LNCaP clone FGC (cell line): ENCODE data around the gene SLC7A6OS.

Experiments
- DNase-seq: peaks from one replicate; pipeline ENCODE4 v3.0.0-alpha.2; 2011; ENCODE audit warnings: low read depth
- H3K4me3 ChIP-seq: 2 replicates; pipeline ENCODE4 v1.5.1; 2011; ENCODE audit warnings: mild to moderate bottlenecking, low read depth, low read length, control low read depth
- CTCF ChIP-seq: IDR thresholded peaks from 2 replicates; pipeline ENCODE4 v1.5.1; 2012; ENCODE audit warnings: mild to moderate bottlenecking; ENCODE audit not compliant: control insufficient read depth, insufficient read depth; ENCODE audit errors: extremely low read depth

The SLC7A6OS gene

GRCh38 chr16:68345351-68345810, 34.6 kb upstream of the SLC7A6OS start:
- no peak overlapping the region for H3K4me3 ChIP-seq
- TF ChIP-seq CTCF = no peak
- no peak for DNase-seq

- no peak overlapping the region for H3K4me3 ChIP-seq
- no peak for DNase-seq
- TF ChIP-seq CTCF = no peak
Observed at GRCh38 chr16:68344252-68344651, 33.5 kb upstream of the SLC7A6OS start.

DNA sequence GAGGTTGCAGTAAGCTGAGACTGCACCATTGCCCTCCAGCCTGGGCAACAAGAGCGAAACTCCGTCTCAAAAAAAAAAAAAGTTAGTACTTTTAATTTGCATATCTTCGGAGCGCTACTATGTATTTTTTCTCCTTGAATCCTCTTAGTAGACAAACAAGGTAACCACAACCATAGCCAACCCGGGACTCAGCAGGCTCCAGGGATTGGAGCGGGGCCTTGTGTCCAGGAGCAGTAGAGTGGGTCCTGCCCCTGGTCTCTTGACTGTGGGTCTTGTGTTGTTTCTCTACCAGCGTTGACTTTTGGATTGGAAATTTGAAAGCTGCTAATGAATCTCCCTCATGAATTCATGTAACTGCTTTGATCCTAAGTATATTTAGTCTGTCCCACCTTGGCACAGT, 32.4 kb upstream of the SLC7A6OS start:
- no peak for TF ChIP-seq CTCF
- no peak for DNase-seq

GRCh38 chr16:68342620-68343019, 31.9 kb upstream of the SLC7A6OS start:
- H3K4me3 ChIP-seq = no peak overlapping the region
- TF ChIP-seq CTCF = no peak
- DNase-seq = no peak

More for the DNA sequence above, 32.4 kb upstream of the SLC7A6OS start:
- no peak overlapping the region for H3K4me3 ChIP-seq

DNA sequence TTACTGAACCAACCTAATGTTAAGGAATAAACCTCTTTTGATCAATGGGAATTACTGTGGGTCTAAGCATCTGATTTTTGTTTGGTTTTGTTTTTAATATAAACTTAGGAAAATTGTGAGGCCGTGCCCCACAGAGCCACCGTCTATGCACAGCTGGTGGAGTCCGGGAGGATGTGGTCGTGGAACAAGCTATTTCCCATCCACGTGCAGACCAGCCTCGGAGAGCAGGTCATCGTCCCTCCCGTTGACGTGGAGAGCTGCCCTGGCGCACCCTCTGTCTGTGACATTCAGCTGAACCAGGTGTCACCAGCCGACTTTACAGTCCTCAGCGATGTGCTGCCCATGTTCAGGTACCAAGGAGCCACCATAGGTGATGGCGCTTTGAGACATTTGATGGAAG, 28.5 kb upstream of the SLC7A6OS start:
- no peak for TF ChIP-seq CTCF
- DNase-seq = no peak
- no peak overlapping the region for H3K4me3 ChIP-seq

DNA sequence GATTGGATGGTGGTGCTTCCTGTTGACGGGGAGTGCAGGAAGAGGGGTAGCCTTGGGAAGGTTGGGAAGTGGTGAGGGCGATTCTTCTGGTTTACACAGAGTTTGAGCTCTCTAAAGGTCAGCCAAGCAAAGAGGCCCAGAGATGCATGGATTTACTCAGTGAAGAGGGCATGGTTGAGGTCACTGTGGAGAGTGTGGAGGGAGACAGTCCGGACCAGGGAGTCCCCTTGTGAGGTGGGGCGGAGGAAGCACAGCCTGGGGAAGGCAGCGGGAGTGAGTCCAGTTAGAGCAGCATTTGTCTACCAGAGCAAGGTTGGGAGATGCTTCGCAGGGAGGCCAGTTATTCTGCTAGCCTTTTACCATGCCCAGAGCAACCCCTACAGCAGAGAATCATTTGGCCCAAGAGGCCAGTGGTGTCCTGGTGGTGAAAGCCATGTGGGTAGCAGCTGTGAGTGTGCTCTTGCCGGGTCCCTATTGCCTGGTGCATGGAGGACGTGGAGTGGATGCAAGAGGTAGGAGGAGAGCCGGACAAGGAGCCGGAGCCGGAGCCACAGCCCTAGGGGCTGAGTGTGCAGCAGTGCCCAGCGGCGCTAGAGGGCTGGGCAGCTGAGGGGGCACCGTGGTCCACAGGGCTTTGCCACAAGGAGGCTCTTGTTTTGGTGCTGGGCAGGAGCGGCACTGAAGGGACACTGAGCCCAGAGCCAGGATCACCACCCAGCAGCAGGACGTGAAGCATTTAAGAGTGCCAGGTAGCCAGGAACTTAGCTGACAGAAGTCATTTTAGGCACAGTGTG, 27.8 kb upstream of the SLC7A6OS start:
- no peak overlapping the region for H3K4me3 ChIP-seq
- no peak for DNase-seq
- TF ChIP-seq CTCF = no peak

DNA sequence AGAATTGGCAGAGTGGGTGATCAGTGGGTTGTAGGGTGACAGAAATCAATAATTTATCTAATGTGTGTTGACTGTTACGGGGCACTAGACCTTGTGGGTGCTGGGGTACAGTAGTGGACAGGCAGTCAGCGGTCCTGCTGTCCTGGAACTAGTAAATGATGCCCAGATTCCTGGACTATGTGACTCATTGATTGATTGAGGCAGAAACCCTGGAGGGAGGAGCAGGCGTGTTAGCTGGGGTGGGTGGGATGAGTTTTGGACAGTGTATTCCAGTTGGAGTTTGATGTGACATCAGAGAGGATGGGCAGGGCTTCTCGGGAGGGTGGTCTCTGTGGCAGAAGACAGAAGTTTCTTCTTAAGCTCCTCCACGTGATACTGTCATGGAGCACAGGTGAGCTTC, 24.4 kb upstream of the SLC7A6OS start:
- H3K4me3 ChIP-seq = no peak overlapping the region
- no peak for DNase-seq
- no peak for TF ChIP-seq CTCF
